ENCODE results near the gene C12orf56. TPM values are rescaled to one million over a fixed set of nuclear protein-coding genes. Genes with fewer than 3 reads are reported as not detected.

The C12orf56 gene
- total RNA-seq, 1 experiment from 2014 or later: not detected

GRCh38 chr12:64387197-64387816 is 3.3 kb downstream of the C12orf56 start:
- POLR2A ChIA-PET: no interaction called here
- Histone ChIP-seq H3K9ac (ENCODE audit: low read length) (no peak overlapping the region), H3K27me3 (ENCODE audit: insufficient read depth, low read length) (no peaks in the 10 kb centered on the region), H4K20me1 (ENCODE audit: insufficient read depth) (no peaks in the 10 kb centered on the region), H3K27ac (ENCODE audit: low read depth, low read length) (no peak overlapping the region), H3K4me2 (ENCODE audit: low read length) (no peak overlapping the region), H2AFZ (ENCODE audit: low read depth, low read length, poor library complexity, severe bottlenecking) (no peak overlapping the region), H3K9me3 (ENCODE audit: control insufficient read depth in 1 of 2, insufficient read depth in 1 of 2, low read depth in 1 of 2, low read length in 2 of 2) (no peaks in the 10 kb centered on the region), H3K36me3 (ENCODE audit: control insufficient read depth in 1 of 2, insufficient read depth in 2 of 2, low read length in 2 of 2) (no peaks in the 10 kb centered on the region), H3K4me1 (ENCODE audit: control insufficient read depth in 1 of 2, insufficient read depth in 2 of 2, low read length in 2 of 2) (peaks cover 0 to 18% of the 10 kb centered on the region in 2 experiments; a peak in 2 of 4 replicates), H3K9me2 (ENCODE audit: insufficient read depth) (no peaks in the 10 kb centered on the region), H3K79me2 (ENCODE audit: insufficient read depth, low read length) (no peaks in the 10 kb centered on the region), H3K4me3 (replicated peaks in 1 of 2; ENCODE audit: low read depth in 1 of 2, low read length in 2 of 2) (no peak overlapping the region)
- RAD21 ChIA-PET (ENCODE audit: low non-redundant PET in 1 of 2, low total read pairs in 2 of 2, uncharacterized antibody in 2 of 2, unreplicated experiment in 2 of 2): no interaction called here
- DNase-seq (ENCODE audit: low read depth, low spot score): no peak
- BruUV-seq (replicated peaks): no TSS peak
- TF ChIP-seq SIN3A (IDR thresholded peaks at IDR 0.05; ENCODE audit: low read depth) (no peak), ELF1 (IDR thresholded peaks at IDR 0.05; ENCODE audit: borderline replicate concordance, low read depth) (no peak), CBX3 (IDR thresholded peaks at IDR 0.05; ENCODE audit: low read depth) (no peak), CTCF (IDR thresholded peaks at IDR 0.05 in 2 of 3, conservative IDR thresholded peaks at IDR 0.05 in 1 of 3; ENCODE audit: borderline replicate concordance in 1 of 3, insufficient read depth in 1 of 3, low read depth in 2 of 3, low read length in 2 of 3) (no peak), ZNF274 (IDR thresholded peaks at IDR 0.05; ENCODE audit: low read depth, low read length) (no peak), EZH2phosphoT487 (IDR thresholded peaks at IDR 0.05; ENCODE audit: borderline replicate concordance) (no peak), JUND (IDR thresholded peaks at IDR 0.05) (no peak)
- TF ChIP-seq, protein P1, sequence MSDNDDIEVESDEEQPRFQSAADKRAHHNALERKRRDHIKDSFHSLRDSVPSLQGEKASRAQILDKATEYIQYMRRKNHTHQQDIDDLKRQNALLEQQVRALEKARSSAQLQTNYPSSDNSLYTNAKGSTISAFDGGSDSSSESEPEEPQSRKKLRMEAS (IDR thresholded peaks at IDR 0.05): no peak
- intact Hi-C loops (cut with micrococcal nuclease): loop anchor here (5.0 kb wide), 1 partner anchor 560 kb away; no protein-coding TSS in a partner anchor
- CTCF ChIA-PET: no interaction called here
- ATAC-seq: no peak
